H9 (cell line): ENCODE measurements around the gene LIX1L. TPM values are rescaled to one million over a fixed set of nuclear protein-coding genes. Genes with fewer than 3 reads are reported as not detected.

Experiments
- DNase-seq: peaks from one replicate; pipeline ENCODE4 v3.0.0-alpha.2; 2017
- H2AFZ ChIP-seq: one replicate; pipeline ENCODE4 v1.6.1; 2013; ENCODE audit warnings: mild to moderate bottlenecking, low read length, control low read depth, moderate library complexity
- H2AK5ac ChIP-seq: 2 replicates; pipeline ENCODE4 v1.6.1; 2013; ENCODE audit warnings: low read length, control low read depth, mixed read lengths; ENCODE audit not compliant: insufficient read length
- H2BK120ac ChIP-seq: one replicate; pipeline ENCODE4 v1.6.1; 2013; ENCODE audit warnings: low read depth, mild to moderate bottlenecking, low read length, control low read depth, inconsistent platforms; ENCODE audit not compliant: poor library complexity, severe bottlenecking
- H2BK12ac ChIP-seq: 2 replicates; pipeline ENCODE4 v1.6.1; 2013; ENCODE audit warnings: low read length, control low read depth, mixed read lengths, low read depth; ENCODE audit not compliant: insufficient read length
- H2BK15ac ChIP-seq: 2 replicates; pipeline ENCODE4 v1.6.1; 2013; ENCODE audit warnings: low read depth, low read length, control low read depth
- H2BK20ac ChIP-seq: one replicate; pipeline ENCODE4 v1.6.1; 2013; ENCODE audit warnings: low read depth, mild to moderate bottlenecking, low read length, control low read depth, inconsistent platforms; ENCODE audit not compliant: poor library complexity, severe bottlenecking
- H2BK5ac ChIP-seq: 2 replicates; pipeline ENCODE4 v1.6.1; 2013; ENCODE audit warnings: low read length, control low read depth, mixed read lengths; ENCODE audit not compliant: insufficient read length
- H3K14ac ChIP-seq: 2 replicates; pipeline ENCODE4 v1.6.1; 2013; ENCODE audit warnings: low read length, control low read depth; ENCODE audit not compliant: insufficient read depth
- H3K18ac ChIP-seq: 2 replicates; pipeline ENCODE4 v1.6.1; 2013; ENCODE audit warnings: low read depth, mild to moderate bottlenecking, mixed read lengths, low read length, control low read depth; ENCODE audit not compliant: insufficient read length
- H3K23ac ChIP-seq: 2 replicates; pipeline ENCODE4 v1.6.1; 2013; ENCODE audit warnings: low read length, control low read depth, mixed read lengths, low read depth; ENCODE audit not compliant: insufficient read length
- H3K23me2 ChIP-seq: 2 replicates; pipeline ENCODE4 v1.6.1; 2013; ENCODE audit warnings: low read depth, mild to moderate bottlenecking, mixed read lengths, low read length, control low read depth; ENCODE audit not compliant: insufficient read length, poor library complexity, severe bottlenecking
- H3K27ac ChIP-seq: 2 replicates; pipeline ENCODE4 v1.5.1; 2013; ENCODE audit warnings: low read length, control low read depth, mixed read lengths, low read depth; ENCODE audit not compliant: insufficient read length
- H3K27me3 ChIP-seq: 2 replicates; pipeline ENCODE4 v1.6.1; 2013; ENCODE audit warnings: low read length, control low read depth, inconsistent platforms; ENCODE audit not compliant: insufficient read depth
- H3K4ac ChIP-seq: 2 replicates; pipeline ENCODE4 v1.6.1; 2013; ENCODE audit warnings: low read depth, mild to moderate bottlenecking, control low read depth, inconsistent platforms, low read length, moderate library complexity
- H3K4me1 ChIP-seq: 2 replicates; pipeline ENCODE4 v1.6.1; 2013; ENCODE audit warnings: low read length, control low read depth, inconsistent platforms; ENCODE audit not compliant: insufficient read depth
- H3K4me2 ChIP-seq: 2 replicates; pipeline ENCODE4 v1.6.1; 2013; ENCODE audit warnings: low read length, control low read depth, mixed read lengths; ENCODE audit not compliant: insufficient read length, insufficient read depth
- H3K56ac ChIP-seq: 2 replicates; pipeline ENCODE4 v1.6.1; 2013; ENCODE audit warnings: low read depth, mild to moderate bottlenecking, mixed read lengths, low read length, control low read depth; ENCODE audit not compliant: insufficient read length
- H3K79me1 ChIP-seq: 2 replicates; pipeline ENCODE4 v1.6.1; 2013; ENCODE audit warnings: low read depth, mild to moderate bottlenecking, moderate library complexity, low read length, control low read depth, inconsistent platforms; ENCODE audit not compliant: insufficient read depth, poor library complexity, severe bottlenecking
- H3K79me2 ChIP-seq: 2 replicates; pipeline ENCODE4 v1.6.1; 2013; ENCODE audit warnings: low read length, control low read depth, inconsistent platforms; ENCODE audit not compliant: insufficient read depth
- H3K9ac ChIP-seq: 2 replicates; pipeline ENCODE4 v1.6.1; 2013; ENCODE audit warnings: low read length, control low read depth, mixed read lengths; ENCODE audit not compliant: insufficient read length; ENCODE audit errors: extremely low read depth
- H3K9me3 ChIP-seq: one replicate; pipeline ENCODE4 v1.6.1; 2013; ENCODE audit warnings: low read depth, low read length, inconsistent platforms; ENCODE audit not compliant: control insufficient read depth
- H3T11ph ChIP-seq: one replicate; pipeline ENCODE4 v1.6.1; 2013; ENCODE audit warnings: mild to moderate bottlenecking, low read length, control low read depth, inconsistent platforms
- H4K20me1 ChIP-seq: one replicate; pipeline ENCODE4 v1.6.1; 2013; ENCODE audit not compliant: control insufficient read depth, insufficient read length, insufficient read depth
- H4K5ac ChIP-seq: 2 replicates; pipeline ENCODE4 v1.6.1; 2013; ENCODE audit warnings: low read depth, mild to moderate bottlenecking, mixed read lengths, low read length, control low read depth; ENCODE audit not compliant: insufficient read length
- H4K8ac ChIP-seq: replicated peaks from 2 replicates; pipeline ENCODE4 v1.6.1; 2013; ENCODE audit warnings: low read length, control low read depth, mixed read lengths, low read depth; ENCODE audit not compliant: insufficient read length
- H4K91ac ChIP-seq: 2 replicates; pipeline ENCODE4 v1.6.1; 2013; ENCODE audit warnings: low read depth, mild to moderate bottlenecking, moderate library complexity, mixed read lengths, low read length, control low read depth; ENCODE audit not compliant: insufficient read length
- H3K27ac Mint-ChIP-seq, 3 experiments: 2 replicates in 2 of 3; 3 replicates in 1 of 3; pipeline ENCODE4 v1.8.0; 2020 to 2021; ENCODE audit warnings: mixed read lengths in 3 of 3, mild to moderate bottlenecking in 1 of 3, moderate library complexity in 1 of 3
- H3K27me3 Mint-ChIP-seq: 2 replicates; pipeline ENCODE4 v1.8.0; 2021; ENCODE audit warnings: low read depth, mild to moderate bottlenecking, moderate library complexity, mixed read lengths
- H3K36me3 Mint-ChIP-seq, 3 experiments: 2 replicates in 2 of 3; 3 replicates in 1 of 3; pipeline ENCODE4 v1.8.0; 2020 to 2021; ENCODE audit warnings: low read depth in 3 of 3, mixed read lengths in 3 of 3; ENCODE audit not compliant: insufficient read depth in 1 of 3
- H3K4me1 Mint-ChIP-seq, 2 experiments: 2 replicates each; pipeline ENCODE4 v1.8.0; 2020; ENCODE audit warnings: mixed read lengths in 2 of 2
- H3K4me3 Mint-ChIP-seq, 2 experiments: 2 replicates in 1 of 2; 3 replicates in 1 of 2; pipeline ENCODE4 v1.8.0; 2020 to 2021; ENCODE audit warnings: mild to moderate bottlenecking in 2 of 2, mixed read lengths in 2 of 2, moderate library complexity in 1 of 2
- H3K9me3 Mint-ChIP-seq, 2 experiments: 2 replicates in 1 of 2; 3 replicates in 1 of 2; pipeline ENCODE4 v1.8.0; 2020; ENCODE audit warnings: mild to moderate bottlenecking in 2 of 2, mixed read lengths in 2 of 2, moderate library complexity in 1 of 2
- WGBS: extraction: QIAGEN DNeasy Blood & Tissue Kit; methylation state at CpG from one replicate; pipeline ENCODE4 v1.1.7; 2013; ENCODE audit warnings: missing lambda C conversion rate, low lambda C conversion rate, mixed read lengths; ENCODE audit not compliant: insufficient read length; ENCODE audit errors: extremely low coverage; 5-methylcytosine and 5-hydroxymethylcytosine counted together
- total RNA-seq: library from RNA; stranded (reverse); gene quantifications from 2 replicates; pipeline ENCODE4 v1.2.1, GENCODE V29; 2021
- TF ChIP-seq, protein P1 (sequence below): fragments of 200-600 bp; sonication (generic); conservative IDR thresholded peaks from 3 replicates; pipeline ENCODE4 v1.8.0; 2021; ENCODE audit warnings: antibody characterized with exemption, mild to moderate bottlenecking

The LIX1L gene
- total RNA-seq, 1 experiment from 2014 or later: 5.9 TPM

DNA sequence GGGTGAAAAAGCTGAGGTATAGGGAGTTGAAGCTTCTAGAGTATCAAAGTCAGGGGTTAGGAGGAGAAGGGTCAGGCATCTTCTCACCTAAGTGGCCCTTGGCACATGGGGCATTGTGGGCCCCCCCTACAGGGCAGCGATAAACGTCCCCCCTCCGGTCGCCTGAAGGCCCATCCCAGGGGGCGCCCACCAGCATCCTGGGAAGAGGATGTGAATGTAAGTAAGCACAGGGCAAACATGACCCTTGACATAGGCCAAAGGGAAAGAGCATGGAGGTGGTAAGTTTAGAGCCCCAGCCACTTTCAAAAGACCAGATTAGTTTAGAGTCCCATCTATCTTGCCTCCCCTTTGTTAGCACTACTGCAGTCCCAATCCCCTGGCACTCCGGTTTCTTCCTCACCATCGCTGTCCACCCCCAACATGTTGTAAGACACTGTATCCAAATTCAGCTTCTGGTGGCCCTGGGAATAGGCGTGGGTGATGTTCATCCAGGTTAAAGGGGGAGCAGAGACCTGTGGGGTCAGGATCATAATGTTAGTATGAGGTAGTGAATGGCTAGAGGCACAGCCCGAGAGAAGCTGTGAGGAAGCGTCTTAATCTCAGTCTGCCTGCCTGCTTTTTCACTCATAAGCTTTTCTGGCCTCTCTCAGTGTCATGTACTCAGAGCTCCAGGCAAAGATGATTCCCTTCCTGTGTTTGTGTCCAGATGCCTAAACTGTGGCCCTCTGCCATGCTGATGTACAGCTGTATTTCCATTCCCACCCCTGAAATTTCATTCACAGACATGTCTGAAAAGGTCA is 50.7 kb downstream of the LIX1L start:
- peaks cover 0 to 8% (median 0%) of the 10 kb centered on the region in 3 experiments; a peak in 2 of 7 replicates for H3K36me3 Mint-ChIP-seq
- Histone ChIP-seq H4K20me1 (no peaks in the 10 kb centered on the region), H2BK15ac (no peak overlapping the region), H2BK5ac (no peak overlapping the region), H3K27me3 (no peaks in the 10 kb centered on the region), H3K18ac (no peak overlapping the region), H3K4me1 (no peaks in the 10 kb centered on the region), H4K91ac (no peak overlapping the region), H2BK20ac (no peak overlapping the region), H3K14ac (no peak overlapping the region), H3K9ac (no peak overlapping the region), H3K79me2 (no peaks in the 10 kb centered on the region), H3T11ph (no peak overlapping the region), H4K8ac (no peak overlapping the region), H4K5ac (no peak overlapping the region), H3K9me3 (no peaks in the 10 kb centered on the region), H2BK120ac (no peak overlapping the region), H3K27ac (no peak overlapping the region), H3K23ac (no peak overlapping the region), H2AFZ (no peak overlapping the region), H3K23me2 (no peaks in the 10 kb centered on the region), H3K4me2 (no peak overlapping the region), H3K56ac (no peak overlapping the region), H2BK12ac (no peak overlapping the region), H2AK5ac (no peak overlapping the region), H3K79me1 (no peaks in the 10 kb centered on the region), H3K4ac (no peak overlapping the region)
- no peak for DNase-seq
- no peaks in the 10 kb centered on the region for H3K9me3 Mint-ChIP-seq
- H3K27ac Mint-ChIP-seq: no peak overlapping the region
- TF ChIP-seq, protein P1, sequence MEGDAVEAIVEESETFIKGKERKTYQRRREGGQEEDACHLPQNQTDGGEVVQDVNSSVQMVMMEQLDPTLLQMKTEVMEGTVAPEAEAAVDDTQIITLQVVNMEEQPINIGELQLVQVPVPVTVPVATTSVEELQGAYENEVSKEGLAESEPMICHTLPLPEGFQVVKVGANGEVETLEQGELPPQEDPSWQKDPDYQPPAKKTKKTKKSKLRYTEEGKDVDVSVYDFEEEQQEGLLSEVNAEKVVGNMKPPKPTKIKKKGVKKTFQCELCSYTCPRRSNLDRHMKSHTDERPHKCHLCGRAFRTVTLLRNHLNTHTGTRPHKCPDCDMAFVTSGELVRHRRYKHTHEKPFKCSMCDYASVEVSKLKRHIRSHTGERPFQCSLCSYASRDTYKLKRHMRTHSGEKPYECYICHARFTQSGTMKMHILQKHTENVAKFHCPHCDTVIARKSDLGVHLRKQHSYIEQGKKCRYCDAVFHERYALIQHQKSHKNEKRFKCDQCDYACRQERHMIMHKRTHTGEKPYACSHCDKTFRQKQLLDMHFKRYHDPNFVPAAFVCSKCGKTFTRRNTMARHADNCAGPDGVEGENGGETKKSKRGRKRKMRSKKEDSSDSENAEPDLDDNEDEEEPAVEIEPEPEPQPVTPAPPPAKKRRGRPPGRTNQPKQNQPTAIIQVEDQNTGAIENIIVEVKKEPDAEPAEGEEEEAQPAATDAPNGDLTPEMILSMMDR: no peak
- no CpG with 5 or more reads among the region's 10 CpGs for WGBS
- peaks cover 9 to 12% of the 10 kb centered on the region in 2 experiments for H3K4me1 Mint-ChIP-seq
- H3K27me3 Mint-ChIP-seq: peaks cover 18% of the 10 kb centered on the region
- no peak overlapping the region; a peak in 1 of 5 replicates for H3K4me3 Mint-ChIP-seq
